HL-60/S4 treated with retinoic acid at 250 ng/mL for 4 days and 3 days (cell line): ENCODE measurements around the gene JAKMIP1.

ENCODE experiments used
- in situ Hi-C: fragments of 300-500 bp; cut with MboI; formaldehyde crosslinking; loops from 2 replicates; pipeline ENCODE4 v1.7.0; 2022; ENCODE audit warnings: low sequenced_read_pairs

JAKMIP1 gene

GRCh38 chr4:6200011-6200921 is at the start of gene JAKMIP1:
TSS of gene JAKMIP1 (minus strand) at chr4:6200549. CDS start at chr4:6112850, 87,699 bp downstream.
- in situ Hi-C loops = no loop called here

GRCh38 chr4:6248394-6248793 is 48.0 kb upstream of the JAKMIP1 start:
- in situ Hi-C loops = no loop called here

GRCh38 chr4:6246170-6246634 is 45.9 kb upstream of the JAKMIP1 start:
- in situ Hi-C loops = no loop called here

- in situ Hi-C loops = no loop called here
Measured at GRCh38 chr4:6245246-6246169, 45.2 kb upstream of the JAKMIP1 start.

GRCh38 chr4:6242271-6243029 is 42.1 kb upstream of the JAKMIP1 start:
- in situ Hi-C loops = no loop called here

GRCh38 chr4:6241062-6241845 is 40.9 kb upstream of the JAKMIP1 start:
- in situ Hi-C loops = no loop called here

GRCh38 chr4:6239968-6240367 is 39.6 kb upstream of the JAKMIP1 start:
- in situ Hi-C loops = no loop called here

GRCh38 chr4:6239486-6239885 is 39.1 kb upstream of the JAKMIP1 start:
- in situ Hi-C loops = no loop called here

- in situ Hi-C loops = no loop called here
Measured at GRCh38 chr4:6236816-6237390, 36.6 kb upstream of the JAKMIP1 start.

- in situ Hi-C loops = no loop called here
Measured at GRCh38 chr4:6235901-6236640, 35.7 kb upstream of the JAKMIP1 start.

GRCh38 chr4:6235012-6235411 is 34.7 kb upstream of the JAKMIP1 start:
- in situ Hi-C loops = no loop called here

GRCh38 chr4:6233929-6234328 is 33.6 kb upstream of the JAKMIP1 start:
- in situ Hi-C loops = no loop called here

GRCh38 chr4:6232836-6233785 is 32.8 kb upstream of the JAKMIP1 start:
- in situ Hi-C loops = no loop called here

- in situ Hi-C loops = no loop called here
Measured at GRCh38 chr4:6231663-6232165, 31.4 kb upstream of the JAKMIP1 start.

GRCh38 chr4:6230827-6231662 is 30.7 kb upstream of the JAKMIP1 start:
- in situ Hi-C loops = no loop called here

- in situ Hi-C loops = no loop called here
Measured at GRCh38 chr4:6230502-6230785, 30.1 kb upstream of the JAKMIP1 start.
